GM18868 (cell line): ENCODE measurements around the gene ACR.

ENCODE experiments used
- ATAC-seq: cut with Tn5 transposase; IDR thresholded peaks from one replicate; pipeline ENCODE4 v1.9.1; 2021; ENCODE audit warnings: mild to moderate bottlenecking, moderate library complexity; ENCODE audit not compliant: unreplicated experiment

The ACR gene

DNA sequence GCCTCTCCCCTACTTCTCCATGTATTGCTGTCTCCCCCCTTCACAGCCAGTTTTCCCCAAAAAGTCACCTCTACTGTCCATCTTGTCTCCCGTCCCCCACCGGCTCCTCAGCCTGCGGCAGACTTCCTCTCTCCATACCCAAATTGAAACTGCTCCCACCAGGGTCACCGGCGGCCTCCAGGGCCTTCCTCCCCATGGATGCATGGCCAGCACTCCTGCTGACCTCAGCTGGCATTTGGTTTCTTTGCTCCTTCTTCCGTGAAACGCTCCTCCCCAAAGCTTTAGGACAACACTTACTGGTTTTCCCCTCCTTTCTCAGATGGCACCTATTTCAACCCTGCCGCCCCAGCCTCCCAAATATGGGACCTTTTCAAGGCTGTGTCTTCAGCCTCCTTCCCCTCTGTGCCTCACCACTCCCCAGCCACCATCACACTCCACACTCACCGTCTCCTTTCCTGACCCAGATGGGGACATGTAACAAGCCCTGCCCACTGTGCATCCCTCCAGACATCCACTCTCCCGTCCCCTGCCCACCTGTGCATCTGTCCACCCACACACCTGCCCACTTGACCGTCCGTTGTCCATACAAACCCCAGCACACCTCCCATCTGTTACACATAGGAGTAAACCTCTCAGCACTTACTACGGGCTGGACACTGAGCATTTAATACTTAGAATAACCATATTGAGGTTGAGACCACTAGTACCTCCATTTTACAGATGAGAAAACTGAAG is 21.5 kb upstream of the ACR start:
- ATAC-seq = no peak

DNA sequence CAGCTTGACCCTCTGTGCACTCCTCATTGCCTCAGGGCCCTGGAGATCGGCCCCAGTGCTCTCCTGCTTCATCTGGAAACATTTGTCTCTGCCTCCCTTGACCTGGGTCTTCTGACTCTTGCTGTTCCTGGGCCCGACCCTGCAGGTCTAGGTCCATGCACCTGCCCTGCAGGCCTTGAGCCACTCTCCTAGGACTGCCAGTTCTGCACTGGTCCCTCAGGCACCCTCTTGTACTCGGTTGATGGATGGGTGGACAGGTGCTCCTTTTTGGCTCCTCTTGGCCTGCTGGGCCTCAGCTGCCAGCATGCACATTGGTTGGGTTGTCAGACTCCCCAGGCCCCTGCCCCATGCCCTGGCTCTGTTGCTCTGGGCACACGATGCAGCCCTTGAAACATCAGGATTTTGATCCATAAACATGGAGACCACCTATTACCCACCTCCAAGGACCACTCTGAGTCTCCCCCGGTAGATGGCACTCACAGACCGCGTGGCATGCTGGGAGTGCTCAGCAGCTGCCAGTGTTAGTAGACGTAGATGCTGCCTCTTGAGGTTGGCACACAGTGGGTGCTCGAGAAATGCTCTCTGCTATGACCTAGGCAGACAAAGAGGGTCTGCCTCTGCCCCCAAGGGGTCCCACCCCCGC is 20.2 kb upstream of the ACR start:
- no peak for ATAC-seq

DNA sequence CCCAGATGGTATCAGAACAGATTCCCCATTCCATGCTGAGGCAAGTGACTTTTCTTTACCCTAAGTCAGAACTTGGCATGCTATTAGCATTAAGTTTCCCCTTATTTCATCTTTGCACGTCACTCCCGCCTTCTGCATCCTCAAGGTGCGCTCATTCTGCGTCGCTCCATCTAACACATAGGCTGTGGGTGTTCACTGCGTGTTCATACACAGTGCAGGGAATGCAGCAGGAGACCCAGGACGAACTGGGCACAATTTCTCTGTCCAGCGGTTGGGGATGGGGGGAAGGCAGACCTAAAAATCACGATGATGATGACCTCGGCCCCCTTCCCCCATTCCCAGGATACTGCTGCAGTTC is 19.7 kb upstream of the ACR start:
- no peak for ATAC-seq

DNA sequence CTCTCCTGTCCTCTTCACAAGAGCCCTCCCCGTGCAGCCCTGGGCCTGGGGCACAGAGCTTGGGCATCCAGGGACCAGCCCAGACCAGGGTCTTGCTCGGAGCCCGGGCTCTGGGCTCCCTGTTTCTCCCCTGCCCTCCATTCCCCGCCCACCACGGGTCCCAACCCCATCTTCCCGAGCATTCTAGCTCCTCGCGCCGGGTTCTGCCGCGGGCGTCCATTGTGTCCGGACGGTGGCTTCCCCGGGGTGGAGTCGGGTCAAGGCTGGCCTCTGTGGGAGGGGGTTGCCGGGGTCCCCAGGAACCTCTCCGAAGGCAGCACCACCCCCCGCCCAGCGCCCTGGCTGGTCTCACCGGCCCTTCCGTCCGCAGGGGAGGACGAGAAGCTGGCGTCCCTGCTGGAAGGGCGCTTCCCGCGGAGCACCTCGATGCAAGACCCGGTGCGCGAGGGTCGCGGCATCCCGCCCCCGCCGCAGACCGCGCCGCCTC is 18.1 kb upstream of the ACR start:
- ATAC-seq = no peak

DNA sequence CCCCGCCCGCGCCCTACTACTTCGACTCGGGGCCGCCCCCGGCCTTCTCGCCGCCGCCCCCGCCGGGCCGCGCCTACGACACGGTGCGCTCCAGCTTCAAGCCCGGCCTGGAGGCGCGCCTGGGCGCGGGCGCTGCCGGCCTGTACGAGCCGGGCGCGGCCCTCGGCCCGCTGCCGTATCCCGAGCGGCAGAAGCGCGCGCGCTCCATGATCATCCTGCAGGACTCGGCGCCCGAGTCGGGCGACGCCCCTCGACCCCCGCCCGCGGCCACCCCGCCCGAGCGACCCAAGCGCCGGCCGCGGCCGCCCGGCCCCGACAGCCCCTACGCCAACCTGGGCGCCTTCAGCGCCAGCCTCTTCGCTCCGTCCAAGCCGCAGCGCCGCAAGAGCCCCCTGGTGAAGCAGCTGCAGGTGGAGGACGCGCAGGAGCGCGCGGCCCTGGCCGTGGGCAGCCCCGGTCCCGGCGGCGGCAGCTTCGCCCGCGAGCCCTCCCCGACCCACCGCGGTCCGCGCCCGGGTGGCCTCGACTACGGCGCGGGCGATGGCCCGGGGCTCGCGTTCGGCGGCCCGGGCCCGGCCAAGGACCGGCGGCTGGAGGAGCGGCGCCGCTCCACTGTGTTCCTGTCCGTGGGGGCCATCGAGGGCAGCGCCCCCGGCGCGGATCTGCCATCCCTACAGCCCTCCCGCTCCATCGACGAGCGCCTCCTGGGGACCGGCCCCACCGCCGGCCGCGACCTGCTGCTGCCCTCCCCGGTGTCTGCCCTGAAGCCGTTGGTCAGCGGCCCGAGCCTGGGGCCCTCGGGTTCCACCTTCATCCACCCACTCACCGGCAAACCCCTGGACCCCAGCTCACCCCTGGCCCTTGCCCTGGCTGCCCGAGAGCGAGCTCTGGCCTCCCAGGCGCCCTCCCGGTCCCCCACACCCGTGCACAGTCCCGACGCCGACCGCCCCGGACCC is 17.4 kb upstream of the ACR start:
- ATAC-seq = no peak

DNA sequence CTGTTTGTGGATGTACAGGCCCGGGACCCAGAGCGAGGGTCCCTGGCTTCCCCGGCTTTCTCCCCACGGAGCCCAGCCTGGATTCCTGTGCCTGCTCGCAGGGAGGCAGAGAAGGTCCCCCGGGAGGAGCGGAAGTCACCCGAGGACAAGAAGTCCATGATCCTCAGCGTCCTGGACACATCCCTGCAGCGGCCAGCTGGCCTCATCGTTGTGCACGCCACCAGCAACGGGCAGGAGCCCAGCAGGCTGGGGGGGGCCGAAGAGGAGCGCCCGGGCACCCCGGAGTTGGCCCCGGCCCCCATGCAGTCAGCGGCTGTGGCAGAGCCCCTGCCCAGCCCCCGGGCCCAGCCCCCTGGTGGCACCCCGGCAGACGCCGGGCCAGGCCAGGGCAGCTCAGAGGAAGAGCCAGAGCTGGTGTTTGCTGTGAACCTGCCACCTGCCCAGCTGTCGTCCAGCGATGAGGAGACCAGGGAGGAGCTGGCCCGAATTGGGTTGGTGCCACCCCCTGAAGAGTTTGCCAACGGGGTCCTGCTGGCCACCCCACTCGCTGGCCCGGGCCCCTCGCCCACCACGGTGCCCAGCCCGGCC is 16.7 kb upstream of the ACR start:
- no peak for ATAC-seq

DNA sequence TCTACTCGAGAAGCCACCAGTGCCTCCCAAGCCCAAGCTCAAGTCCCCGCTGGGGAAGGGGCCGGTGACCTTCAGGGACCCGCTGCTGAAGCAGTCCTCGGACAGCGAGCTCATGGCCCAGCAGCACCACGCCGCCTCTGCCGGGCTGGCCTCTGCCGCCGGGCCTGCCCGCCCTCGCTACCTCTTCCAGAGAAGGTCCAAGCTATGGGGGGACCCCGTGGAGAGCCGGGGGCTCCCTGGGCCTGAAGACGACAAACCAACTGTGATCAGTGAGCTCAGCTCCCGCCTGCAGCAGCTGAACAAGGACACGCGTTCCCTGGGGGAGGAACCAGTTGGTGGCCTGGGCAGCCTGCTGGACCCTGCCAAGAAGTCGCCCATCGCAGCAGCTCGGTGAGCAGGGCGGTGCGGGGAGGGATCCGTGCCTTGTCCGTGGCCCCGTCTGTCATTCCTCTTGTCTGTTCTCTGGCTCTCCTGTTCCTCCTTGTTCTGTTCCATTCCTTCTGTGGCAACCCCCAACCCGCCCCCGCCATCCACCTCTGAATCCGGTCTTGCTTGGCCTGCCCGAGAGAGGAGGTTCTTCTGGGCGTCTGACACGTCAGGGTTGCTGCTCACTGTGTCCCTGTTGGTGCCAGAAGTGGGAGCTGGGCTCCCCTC is 15.8 kb upstream of the ACR start:
- ATAC-seq = no peak

DNA sequence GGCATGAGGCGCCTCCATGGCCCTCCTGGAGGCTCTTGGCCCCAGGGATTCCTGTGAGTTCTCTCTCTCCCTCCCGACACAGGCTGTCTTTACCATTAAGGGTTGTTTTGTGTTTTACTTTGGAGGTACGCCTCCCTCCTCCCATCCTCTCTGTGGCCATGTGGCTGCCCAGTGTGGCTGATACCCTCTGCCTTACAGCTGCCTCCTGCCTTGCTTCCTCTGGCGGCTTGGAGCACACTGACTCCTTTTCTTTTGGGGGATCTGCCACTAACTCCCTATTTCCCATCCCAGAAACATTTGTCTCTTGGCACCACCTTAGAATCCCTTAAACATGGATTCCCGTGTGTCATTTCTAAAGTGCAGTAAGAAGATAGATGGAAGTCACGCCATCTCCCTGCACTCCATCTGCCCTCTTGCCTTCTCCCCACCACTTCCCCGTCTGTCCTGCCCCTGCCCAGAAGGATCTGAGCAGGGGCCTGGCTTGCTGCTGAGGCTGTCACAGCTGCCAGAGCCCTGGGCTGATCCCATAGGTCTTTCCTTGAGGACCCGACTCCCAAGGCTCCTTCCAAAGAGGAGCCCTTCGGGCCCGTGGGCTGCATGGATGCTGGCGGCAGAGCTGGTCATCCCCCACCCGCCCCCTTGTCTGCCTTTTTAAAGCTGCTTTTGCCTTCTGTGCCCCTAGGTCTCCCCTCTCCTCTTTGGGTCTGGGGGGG is 15.1 kb upstream of the ACR start:
- ATAC-seq = no peak

DNA sequence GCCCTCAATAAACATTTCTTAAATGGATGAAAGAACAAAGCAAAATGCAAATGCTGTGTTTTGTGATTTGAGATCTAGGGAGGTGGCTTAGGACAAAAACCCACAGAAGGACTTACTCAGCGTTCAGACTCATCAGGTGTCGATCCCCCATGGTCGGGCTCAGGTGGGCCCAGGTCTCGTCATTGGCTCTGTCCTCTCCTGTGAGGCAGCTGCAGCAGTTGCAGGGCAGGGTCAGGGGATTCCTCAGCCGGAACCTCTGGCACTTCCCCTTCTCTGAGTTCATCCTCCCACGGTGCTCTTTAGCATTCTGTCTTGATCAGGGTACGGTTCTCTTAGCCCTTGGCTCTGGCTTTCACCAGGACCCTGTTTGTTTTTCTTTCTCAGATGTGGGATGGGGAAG is 14.0 kb upstream of the ACR start:
- no peak for ATAC-seq

DNA sequence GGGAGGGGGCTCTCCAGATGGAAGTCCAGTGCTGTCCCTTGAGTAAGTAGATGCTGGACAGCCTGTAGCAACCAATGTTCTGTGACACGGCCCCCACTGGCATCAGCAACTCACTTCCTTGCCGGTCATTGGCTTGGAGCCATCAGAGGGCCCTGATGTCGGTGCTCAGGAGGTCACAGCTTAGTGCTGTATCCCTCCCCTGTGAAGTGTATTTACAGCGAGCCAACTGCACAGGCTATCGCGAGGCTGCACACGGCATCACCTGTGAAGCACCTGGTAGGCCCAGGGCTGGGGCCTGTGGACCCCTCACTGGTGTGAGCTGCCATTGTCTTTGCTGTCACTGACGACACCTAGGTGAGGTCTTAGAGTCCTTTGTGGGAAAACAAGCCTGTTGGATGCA is 13.4 kb upstream of the ACR start:
- ATAC-seq = no peak

DNA sequence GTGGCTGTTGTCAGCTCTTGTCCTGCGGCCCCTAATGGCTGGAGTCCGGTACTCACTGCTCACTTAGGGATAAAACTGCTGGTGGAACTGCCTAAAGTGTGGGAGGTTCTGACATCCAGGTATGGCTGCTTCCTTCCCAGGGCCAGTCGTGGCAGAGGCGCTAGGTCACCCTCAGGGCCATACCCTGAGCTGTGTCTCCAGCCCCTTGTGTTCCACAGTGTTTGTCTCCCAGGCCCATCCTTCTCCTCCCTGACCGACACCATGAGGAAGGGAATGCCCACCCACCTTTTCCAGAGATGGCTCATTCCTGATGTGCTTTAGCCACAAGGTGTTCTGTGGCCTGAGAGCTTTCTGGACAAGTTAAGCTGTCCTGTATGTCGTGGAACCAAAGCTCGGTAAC is 12.4 kb upstream of the ACR start:
- no peak for ATAC-seq

DNA sequence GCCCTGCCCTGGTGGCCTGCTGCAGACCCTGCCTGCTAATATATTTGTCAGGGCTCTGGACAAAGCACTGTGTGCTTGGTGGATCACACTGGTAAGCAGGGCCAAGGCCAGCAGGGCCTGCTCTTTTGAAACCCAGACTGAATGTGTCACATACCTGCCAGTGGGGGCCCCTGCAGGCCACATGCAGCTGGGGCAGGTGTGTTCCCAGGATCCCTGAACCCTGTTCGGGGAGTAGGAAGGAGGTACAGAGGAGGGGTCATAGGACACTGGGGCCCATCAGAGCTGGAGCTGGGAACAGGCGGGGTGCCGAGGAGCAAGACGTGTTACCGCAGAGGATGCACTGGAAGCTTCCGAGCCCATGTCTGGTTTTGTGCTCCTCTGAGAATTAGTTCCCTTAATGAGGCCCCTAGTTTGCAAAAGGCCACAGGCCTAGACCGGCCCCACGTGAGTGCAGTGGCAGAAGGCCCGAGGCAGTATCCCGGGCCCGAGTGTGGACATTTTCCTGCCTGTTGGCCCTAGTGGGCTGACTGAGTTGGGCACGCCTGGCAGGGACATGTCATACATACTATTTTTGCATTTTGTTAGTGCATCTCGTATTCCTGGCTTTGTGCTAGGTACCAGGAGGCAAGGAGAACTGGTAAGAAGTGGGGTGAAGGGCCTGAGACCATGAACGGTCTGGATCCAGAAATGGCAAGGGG is 11.2 kb upstream of the ACR start:
- ATAC-seq = no peak

DNA sequence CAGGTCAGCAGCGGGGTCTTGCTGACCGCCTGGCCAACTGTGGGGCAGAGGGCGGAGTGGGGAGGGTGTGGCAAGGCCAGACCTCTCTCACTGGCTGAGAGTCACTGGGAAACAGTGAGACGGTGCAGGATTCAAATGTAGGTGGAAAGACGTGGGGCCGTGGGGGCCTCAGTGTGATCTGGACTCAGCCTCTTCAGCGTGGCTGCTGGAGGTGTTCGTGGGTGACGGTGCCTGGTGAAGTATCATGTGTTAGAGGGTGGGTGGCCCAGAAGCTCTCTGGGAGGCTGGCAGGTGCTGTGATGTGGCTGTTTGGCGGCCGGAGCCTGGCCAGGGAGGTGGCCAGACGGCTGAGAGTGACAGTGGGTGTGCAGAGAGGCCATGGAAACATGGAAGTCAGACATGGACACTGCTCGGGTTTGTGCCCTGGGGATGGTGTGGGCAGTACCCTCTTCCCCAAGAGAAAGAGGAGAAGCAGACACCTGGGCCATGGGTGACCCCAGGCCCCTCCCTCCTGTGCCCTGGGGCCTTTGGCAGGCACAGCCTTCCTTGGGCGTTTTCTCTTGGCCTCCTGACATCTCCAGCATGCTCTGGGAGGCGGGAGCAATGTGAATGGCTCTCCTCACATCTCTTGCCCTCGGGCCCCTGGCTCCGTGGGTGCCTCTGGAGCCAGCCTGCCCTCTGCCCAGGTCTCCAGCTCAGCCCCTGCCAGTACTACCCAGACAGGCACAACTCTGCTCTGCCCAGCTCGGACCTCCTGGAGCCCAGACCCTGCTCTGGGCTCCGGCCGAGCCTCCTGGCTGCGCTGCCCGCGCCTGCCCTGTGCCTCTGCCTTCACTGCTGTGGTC is 10.1 kb upstream of the ACR start:
- no peak for ATAC-seq

DNA sequence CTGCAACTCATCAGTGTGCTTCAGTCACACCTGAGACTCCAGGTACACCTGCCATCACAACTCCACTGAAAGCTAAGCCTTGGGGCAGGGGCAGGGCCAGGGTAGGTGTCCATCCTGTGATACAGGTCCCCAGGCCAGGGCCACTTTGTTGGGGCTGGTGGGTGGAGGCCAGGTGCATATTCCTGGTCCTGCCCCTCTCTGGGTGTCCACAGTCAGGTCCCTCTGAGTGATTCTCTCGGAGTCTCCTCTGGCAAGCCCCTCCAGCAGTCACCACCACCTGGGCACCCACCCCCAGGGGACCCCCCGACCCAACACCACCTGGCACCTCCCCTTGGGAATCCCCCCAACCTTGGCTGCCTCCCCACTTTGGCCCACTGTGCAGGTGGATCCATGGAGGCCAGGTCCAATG is 9.5 kb upstream of the ACR start:
- ATAC-seq = no peak

DNA sequence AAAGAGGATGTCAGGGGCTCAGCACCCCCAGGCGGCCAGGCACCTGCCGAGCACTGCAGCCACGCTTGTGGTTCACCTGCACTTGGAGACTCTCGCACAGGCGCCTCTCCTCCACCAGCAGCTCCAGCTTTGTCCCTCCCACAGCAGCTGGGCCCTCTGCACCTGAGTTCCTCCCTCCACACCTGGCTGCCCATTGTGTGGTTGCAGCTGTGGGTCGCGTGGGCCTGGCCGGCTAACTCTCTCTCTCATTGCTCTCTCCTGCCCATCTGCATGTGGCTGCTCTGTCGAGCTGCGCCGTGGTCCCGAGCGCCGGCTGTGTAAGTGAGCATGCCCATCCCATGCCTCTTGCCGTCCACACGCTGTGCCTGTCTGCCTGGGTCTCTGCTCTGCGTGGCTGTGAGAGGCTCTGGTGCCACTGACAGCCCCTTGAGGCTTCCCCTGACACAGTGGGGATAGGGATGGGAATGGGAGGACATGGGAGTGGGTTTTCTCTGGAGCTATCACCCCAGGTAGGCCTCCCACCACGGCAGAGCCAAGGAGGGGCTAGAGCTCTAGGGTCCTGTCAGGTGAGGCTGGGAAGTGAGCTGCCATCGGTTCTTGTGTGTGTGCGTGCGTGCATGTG is 8.5 kb upstream of the ACR start:
- ATAC-seq = no peak

DNA sequence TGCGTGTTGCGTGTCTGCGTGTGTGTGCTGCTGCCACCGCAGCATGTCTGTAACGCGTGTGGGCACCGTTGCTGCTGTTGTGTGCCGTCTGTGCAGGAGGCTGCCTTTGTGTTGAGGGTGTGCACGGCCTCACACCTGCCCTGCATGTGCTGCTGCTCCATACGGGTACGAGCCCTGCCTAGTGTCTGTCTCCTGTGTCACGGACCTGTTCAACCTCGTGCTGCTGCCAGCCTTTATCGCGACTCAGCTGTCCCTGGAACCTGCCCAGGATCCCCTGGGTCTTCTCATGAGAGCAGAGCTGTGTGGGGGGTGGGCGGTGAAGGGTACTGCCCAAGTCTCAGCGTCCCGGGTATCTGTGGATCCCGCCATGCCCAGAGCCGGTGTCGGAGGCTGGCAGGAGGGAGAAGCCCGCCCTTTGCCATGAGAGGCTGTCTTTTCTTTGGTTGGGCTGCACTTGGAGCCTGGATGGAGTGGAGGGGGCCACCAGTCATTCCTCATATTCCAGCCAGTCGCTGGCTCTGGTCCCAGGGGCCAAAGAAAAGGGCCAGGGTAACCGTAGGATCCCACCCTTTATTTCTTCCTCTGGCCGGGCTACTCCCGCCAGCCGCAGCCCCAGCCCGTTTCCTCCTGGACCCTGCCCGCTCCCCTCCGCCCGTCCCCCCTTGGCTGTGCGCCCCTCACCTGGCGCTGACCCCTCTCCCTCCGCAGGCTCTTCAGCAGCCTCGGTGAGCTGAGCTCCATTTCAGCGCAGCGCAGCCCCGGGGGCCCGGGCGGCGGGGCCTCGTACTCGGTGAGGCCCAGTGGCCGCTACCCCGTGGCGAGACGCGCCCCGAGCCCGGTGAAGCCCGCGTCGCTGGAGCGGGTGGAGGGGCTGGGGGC is 7.8 kb upstream of the ACR start:
- no peak for ATAC-seq

DNA sequence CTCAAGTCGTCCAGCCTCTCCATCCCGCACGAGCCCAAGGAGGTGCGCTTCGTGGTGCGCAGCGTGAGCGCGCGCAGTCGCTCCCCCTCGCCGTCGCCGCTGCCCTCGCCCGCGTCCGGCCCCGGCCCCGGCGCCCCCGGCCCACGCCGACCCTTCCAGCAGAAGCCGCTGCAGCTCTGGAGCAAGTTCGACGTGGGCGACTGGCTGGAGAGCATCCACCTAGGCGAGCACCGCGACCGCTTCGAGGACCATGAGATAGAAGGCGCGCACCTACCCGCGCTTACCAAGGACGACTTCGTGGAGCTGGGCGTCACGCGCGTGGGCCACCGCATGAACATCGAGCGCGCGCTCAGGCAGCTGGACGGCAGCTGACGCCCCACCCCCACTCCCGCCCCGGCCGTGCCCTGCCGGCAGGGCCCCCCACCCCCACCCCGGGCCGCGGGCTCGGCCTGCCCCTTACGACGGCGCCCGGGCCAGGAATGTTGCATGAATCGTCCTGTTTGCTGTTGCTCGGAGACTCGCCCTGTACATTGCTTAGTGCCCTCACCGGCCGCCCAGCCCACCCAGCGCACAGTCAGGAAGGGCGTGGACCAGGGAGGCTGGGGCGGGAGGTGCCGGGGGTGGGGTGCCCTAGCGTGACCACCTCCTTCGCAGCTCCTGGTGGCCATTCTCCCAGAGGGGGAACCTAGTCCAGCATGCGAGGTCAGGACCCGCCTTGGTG is 6.9 kb upstream of the ACR start:
- ATAC-seq = no peak
